CD4-positive, CD25-positive, alpha-beta regulatory T cell (primary cell): ENCODE results near the gene MYOM1. TPM values are rescaled to one million over a fixed set of nuclear protein-coding genes. Genes with fewer than 3 reads are reported as not detected.
A peak's percentile ranks its signal among the peaks of the same experiment; 100 is the strongest.

Experiments used
- ATAC-seq, 2 donors: fragments of 150-1000 bp; cut with Tn5 transposase; one replicate each; pipeline ENCODE4 v1.10.0; 2021; ENCODE audit warnings: low read depth in 2 of 2, moderate number of reproducible peaks in 2 of 2, moderate library complexity in 1 of 2
- DNase-seq, 3 donors: peaks; one replicate each; pipeline versions ENCODE4 v3.0.0 to v3.0.0-alpha.2; 2012 to 2022; ENCODE audit warnings: mixed read lengths in 1 of 3
- H3K27ac ChIP-seq: one replicate; pipeline ENCODE4 v1.7.0; 2013; ENCODE audit warnings: mild to moderate bottlenecking, low read length; ENCODE audit not compliant: insufficient read depth, poor library complexity, severe bottlenecking
- H3K27me3 ChIP-seq: one replicate; pipeline ENCODE4 v1.7.0; 2013; ENCODE audit warnings: low read length; ENCODE audit not compliant: control insufficient read depth, insufficient read depth
- H3K36me3 ChIP-seq: one replicate; pipeline ENCODE4 v1.7.0; 2013; ENCODE audit warnings: mild to moderate bottlenecking, low read length, moderate library complexity; ENCODE audit not compliant: control insufficient read depth, insufficient read depth
- H3K4me1 ChIP-seq: 2 replicates; pipeline ENCODE4 v1.7.0; 2013; ENCODE audit warnings: mild to moderate bottlenecking, low read length; ENCODE audit not compliant: insufficient read depth, control insufficient read depth, poor library complexity, severe bottlenecking
- H3K4me3 ChIP-seq: one replicate; pipeline ENCODE4 v1.7.0; 2013; ENCODE audit warnings: low read depth, mild to moderate bottlenecking, low read length, moderate library complexity
- H3K9me3 ChIP-seq, 2 experiments: 1 replicate in 1 of 2; 2 replicates in 1 of 2; pipeline ENCODE4 v1.7.0; 2013; ENCODE audit warnings: low read length in 2 of 2, mild to moderate bottlenecking in 1 of 2, moderate library complexity in 1 of 2; ENCODE audit not compliant: control insufficient read depth in 2 of 2
- H3K27ac Mint-ChIP-seq, 3 donors: one replicate each; pipeline ENCODE4 v1.8.0; 2020 to 2022; ENCODE audit warnings: mild to moderate bottlenecking in 3 of 3, mixed read lengths in 3 of 3, moderate library complexity in 2 of 3
- H3K27me3 Mint-ChIP-seq: one replicate; pipeline ENCODE4 v1.8.0; 2022; ENCODE audit warnings: mild to moderate bottlenecking, mixed read lengths
- H3K36me3 Mint-ChIP-seq: one replicate; pipeline ENCODE4 v1.8.0; 2020; ENCODE audit warnings: mixed read lengths
- H3K4me1 Mint-ChIP-seq, 4 donors: one replicate each; pipeline ENCODE4 v1.8.0; 2020 to 2022; ENCODE audit warnings: mixed read lengths in 4 of 4, mild to moderate bottlenecking in 1 of 4
- H3K4me3 Mint-ChIP-seq, 4 donors: one replicate each; pipeline ENCODE4 v1.8.0; 2020 to 2022; ENCODE audit warnings: mild to moderate bottlenecking in 4 of 4, mixed read lengths in 4 of 4, moderate library complexity in 3 of 4
- H3K9me3 Mint-ChIP-seq, 7 donors: one replicate each; pipeline ENCODE4 v1.8.0; 2020 to 2022; ENCODE audit warnings: mixed read lengths in 7 of 7, mild to moderate bottlenecking in 3 of 7, moderate library complexity in 2 of 7
- polyA plus RNA-seq, 4 donors: library from polyadenylated mRNA; unstranded; fragments of 300-500 nt; fragmentation: Illumina TruSeq; gene quantifications; one replicate each; pipeline ENCODE4 v1.2.3, GENCODE V29; 2021
- total RNA-seq: library from RNA; stranded (reverse); gene quantifications from one replicate; pipeline ENCODE4 v1.2.3, GENCODE V29; 2022

Gene MYOM1
- total RNA-seq: 1.4 TPM
- polyA plus RNA-seq: under 1 TPM; 0.03 to 0.68 (median 0.49) TPM

- H3K9me3 ChIP-seq: no peaks in the 10 kb centered on the region
- DNase-seq: no peak
- H3K4me3 Mint-ChIP-seq: no peak within 1 kb of the TSS
- H3K27me3 Mint-ChIP-seq: no peaks in the 10 kb centered on the region
- H3K9me3 Mint-ChIP-seq: no peaks in the 10 kb centered on the region
- H3K27ac ChIP-seq: no peak within 1 kb of the TSS
- peaks cover 2 to 6% (median 6%) of the 10 kb centered on the region in 4 donors for H3K4me1 Mint-ChIP-seq
- H3K27ac Mint-ChIP-seq: no peak within 1 kb of the TSS
- H3K27me3 ChIP-seq: no peaks in the 10 kb centered on the region
- ATAC-seq: no peak
- H3K36me3 Mint-ChIP-seq: no peaks in the 10 kb centered on the region
- no peaks in the 10 kb centered on the region for H3K36me3 ChIP-seq
- no peak within 1 kb of the TSS for H3K4me3 ChIP-seq
- H3K4me1 ChIP-seq: no peaks in the 10 kb centered on the region
These were observed at the start of gene MYOM1 for GRCh38 chr18:3219631-3220335. Gene MYOM1, minus strand, starts transcription at chr18:3219968. Its CDS starts 4,745 bp downstream, at chr18:3215223.

- ATAC-seq: no peak
These were observed 49.6 kb upstream of the MYOM1 start for GRCh38 chr18:3269241-3269913.

GRCh38 chr18:3268306-3268705 lies 48.5 kb upstream of the MYOM1 start:
- no peaks in the 10 kb centered on the region for H3K9me3 Mint-ChIP-seq
- H3K27ac Mint-ChIP-seq: peak overlapping the region; percentile 39 to 79 (median 70)
- Histone ChIP-seq H3K9me3 (no peaks in the 10 kb centered on the region), H3K27me3 (no peaks in the 10 kb centered on the region), H3K4me3 (peak overlapping the region; percentile 60), H3K36me3 (peaks cover 6% of the 10 kb centered on the region), H3K27ac (peak overlapping the region; percentile 34), H3K4me1 (peaks cover 74% of the 10 kb centered on the region)
- no peaks in the 10 kb centered on the region for H3K27me3 Mint-ChIP-seq
- H3K4me1 Mint-ChIP-seq: peaks cover 70 to 92% (median 82%) of the 10 kb centered on the region in 4 donors
- no peak for DNase-seq
- peak overlapping the region; percentile 11 to 66 (median 38) for H3K4me3 Mint-ChIP-seq
- ATAC-seq: no peak
- H3K36me3 Mint-ChIP-seq: peaks cover 8% of the 10 kb centered on the region

More at GRCh38 chr18:3269241-3269913, 49.6 kb upstream of the MYOM1 start:
- Histone ChIP-seq H3K9me3 (no peaks in the 10 kb centered on the region), H3K36me3 (peaks cover 16% of the 10 kb centered on the region), H3K27me3 (no peaks in the 10 kb centered on the region), H3K27ac (peak overlapping the region; percentile 24), H3K4me1 (peaks cover 63% of the 10 kb centered on the region), H3K4me3 (peak overlapping the region; percentile 60)
- H3K4me3 Mint-ChIP-seq: peak overlapping the region; percentile 18 to 66 (median 56)
- DNase-seq: no peak
- peaks cover 17% of the 10 kb centered on the region for H3K36me3 Mint-ChIP-seq
- H3K9me3 Mint-ChIP-seq: no peaks in the 10 kb centered on the region
- no peaks in the 10 kb centered on the region for H3K27me3 Mint-ChIP-seq
- H3K4me1 Mint-ChIP-seq: peaks cover 64 to 82% (median 74%) of the 10 kb centered on the region in 4 donors
- H3K27ac Mint-ChIP-seq: peak overlapping the region; percentile 70 to 88 (median 79)

DNA sequence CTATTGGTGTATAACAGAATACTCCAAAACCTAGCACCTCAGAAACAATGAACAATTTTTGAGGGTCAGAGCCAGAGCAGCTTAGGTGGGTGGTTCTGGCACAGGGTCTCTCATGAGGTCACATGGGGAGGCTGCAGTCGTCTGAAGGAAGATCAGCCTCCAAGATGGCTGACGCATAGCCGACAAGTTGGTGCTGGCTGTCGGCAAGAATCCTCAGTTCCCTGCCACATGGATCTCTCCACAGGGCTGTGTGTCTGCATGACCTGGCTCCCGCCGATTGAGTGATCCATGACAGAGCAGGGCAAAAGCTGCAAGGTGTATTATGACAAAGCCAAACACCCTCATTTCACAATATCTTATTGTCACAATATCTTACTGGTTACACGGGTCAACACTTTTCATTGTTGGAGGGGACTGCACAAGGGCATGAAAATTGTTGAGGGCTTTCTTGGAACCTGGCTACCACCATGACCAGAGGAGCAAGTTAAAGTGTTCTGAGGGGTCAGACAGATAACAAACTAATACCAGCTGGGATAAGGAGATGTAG lies 46.4 kb upstream of the MYOM1 start:
- peak overlapping the region; percentile 59 to 82 (median 75) for H3K27ac Mint-ChIP-seq
- no peaks in the 10 kb centered on the region for H3K36me3 ChIP-seq
- no peak for DNase-seq
- peaks cover 60 to 85% (median 74%) of the 10 kb centered on the region in 4 donors for H3K4me1 Mint-ChIP-seq
- peaks cover 76% of the 10 kb centered on the region for H3K4me1 ChIP-seq
- no peaks in the 10 kb centered on the region for H3K27me3 ChIP-seq
- no peaks in the 10 kb centered on the region for H3K9me3 ChIP-seq
- H3K27me3 Mint-ChIP-seq: peaks cover 7% of the 10 kb centered on the region
- H3K9me3 Mint-ChIP-seq: no peaks in the 10 kb centered on the region
- H3K4me3 ChIP-seq: peak overlapping the region; percentile 95
- peak overlapping the region; percentile 40 to 81 (median 70) for H3K4me3 Mint-ChIP-seq
- H3K27ac ChIP-seq: no peak overlapping the region
- H3K36me3 Mint-ChIP-seq: peaks cover 5% of the 10 kb centered on the region
- ATAC-seq: no peak

GRCh38 chr18:3265564-3266033 lies 45.8 kb upstream of the MYOM1 start:
- Histone ChIP-seq H3K27me3 (no peaks in the 10 kb centered on the region), H3K36me3 (no peaks in the 10 kb centered on the region), H3K27ac (no peak overlapping the region), H3K4me1 (peaks cover 77% of the 10 kb centered on the region), H3K9me3 (no peaks in the 10 kb centered on the region), H3K4me3 (peak overlapping the region; percentile 95)
- peaks cover 5% of the 10 kb centered on the region for H3K36me3 Mint-ChIP-seq
- DNase-seq: no peak
- peak overlapping the region; percentile 10 to 82 (median 59) for H3K27ac Mint-ChIP-seq
- H3K27me3 Mint-ChIP-seq: peaks cover 9% of the 10 kb centered on the region
- H3K9me3 Mint-ChIP-seq: no peaks in the 10 kb centered on the region
- no peak for ATAC-seq
- H3K4me3 Mint-ChIP-seq: peak overlapping the region; percentile 16 to 64 (median 48)
- peaks cover 60 to 86% (median 74%) of the 10 kb centered on the region in 4 donors for H3K4me1 Mint-ChIP-seq

DNA sequence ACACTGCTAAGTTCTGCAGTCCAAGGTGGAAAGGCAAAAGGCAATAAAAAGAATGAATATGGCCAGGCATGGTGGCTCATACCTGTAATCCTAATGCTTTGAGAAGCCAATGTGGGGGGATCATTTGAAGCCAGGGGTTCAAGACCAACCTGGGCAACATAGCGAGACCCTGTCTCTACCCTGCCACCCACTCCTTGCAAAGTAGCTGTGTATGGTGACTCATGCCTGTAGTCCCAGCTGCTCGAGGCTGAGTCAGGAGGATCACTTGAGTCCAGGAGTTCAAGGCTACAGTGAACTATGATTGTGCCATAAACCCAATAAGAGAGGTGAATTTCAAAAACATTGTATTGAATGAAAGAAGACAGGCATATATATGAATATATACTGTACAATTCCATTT lies 44.6 kb upstream of the MYOM1 start:
- peak overlapping the region in 2 of 3 donors; percentile 20 to 81 for H3K27ac Mint-ChIP-seq
- Histone ChIP-seq H3K36me3 (no peaks in the 10 kb centered on the region), H3K27ac (peak overlapping the region; percentile 91), H3K27me3 (no peaks in the 10 kb centered on the region), H3K9me3 (no peaks in the 10 kb centered on the region), H3K4me1 (peaks cover 81% of the 10 kb centered on the region), H3K4me3 (peak overlapping the region; percentile 95)
- ATAC-seq: no peak
- peaks cover 9% of the 10 kb centered on the region for H3K27me3 Mint-ChIP-seq
- H3K4me3 Mint-ChIP-seq: peak overlapping the region; percentile 88 to 97 (median 94)
- DNase-seq: no peak
- H3K9me3 Mint-ChIP-seq: no peaks in the 10 kb centered on the region
- peaks cover 50 to 85% (median 70%) of the 10 kb centered on the region in 4 donors for H3K4me1 Mint-ChIP-seq
- peaks cover 3% of the 10 kb centered on the region for H3K36me3 Mint-ChIP-seq

DNA sequence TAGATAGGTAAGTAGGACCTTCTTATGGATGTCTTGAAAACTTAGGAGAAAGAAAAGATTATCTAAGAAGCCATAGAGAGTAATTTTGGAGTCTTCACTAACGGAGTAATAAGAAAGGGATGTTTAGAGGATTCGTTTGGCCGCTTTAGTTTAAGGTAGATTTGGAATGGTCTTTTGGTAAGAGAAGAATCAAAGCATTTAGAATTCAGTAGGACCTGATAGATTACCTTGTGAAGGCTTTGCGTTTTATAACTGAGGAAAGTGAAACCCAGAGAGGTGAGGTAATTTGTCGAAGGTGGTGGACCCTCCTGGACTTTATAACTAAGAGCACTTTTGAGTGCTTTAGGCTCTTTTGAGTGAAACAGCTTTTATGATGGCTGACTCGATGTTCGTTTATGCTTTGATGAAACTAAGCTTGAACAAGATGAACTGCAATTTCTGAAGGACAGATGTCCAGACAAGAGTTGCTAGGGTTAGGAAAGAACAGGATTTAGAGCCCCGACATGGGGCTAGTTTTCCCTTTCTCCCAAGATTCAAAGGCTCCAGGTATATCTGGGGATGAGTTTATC lies 43.4 kb upstream of the MYOM1 start:
- Histone ChIP-seq H3K4me1 (peaks cover 77% of the 10 kb centered on the region), H3K27me3 (no peaks in the 10 kb centered on the region), H3K4me3 (peak overlapping the region; percentile 95), H3K36me3 (peaks cover 6% of the 10 kb centered on the region), H3K9me3 (no peaks in the 10 kb centered on the region), H3K27ac (peak overlapping the region; percentile 91)
- no peak for ATAC-seq
- DNase-seq: no peak
- Mint-ChIP-seq H3K27me3 (peaks cover 9% of the 10 kb centered on the region), H3K9me3 (no peaks in the 10 kb centered on the region), H3K4me1 (peaks cover 42 to 81% (median 65%) of the 10 kb centered on the region in 4 donors), H3K36me3 (no peaks in the 10 kb centered on the region), H3K27ac (peak overlapping the region; percentile 77 to 93 (median 93)), H3K4me3 (peak overlapping the region; percentile 88 to 97 (median 94))
